ENCODE measurements around the gene FAS. TPM values are rescaled to one million over a fixed set of nuclear protein-coding genes. Genes with fewer than 3 reads are reported as not detected.

FAS gene
- total and polyA plus RNA-seq, 12 donors: 2.5 to 10.1 (median 3.7) TPM

DNA sequence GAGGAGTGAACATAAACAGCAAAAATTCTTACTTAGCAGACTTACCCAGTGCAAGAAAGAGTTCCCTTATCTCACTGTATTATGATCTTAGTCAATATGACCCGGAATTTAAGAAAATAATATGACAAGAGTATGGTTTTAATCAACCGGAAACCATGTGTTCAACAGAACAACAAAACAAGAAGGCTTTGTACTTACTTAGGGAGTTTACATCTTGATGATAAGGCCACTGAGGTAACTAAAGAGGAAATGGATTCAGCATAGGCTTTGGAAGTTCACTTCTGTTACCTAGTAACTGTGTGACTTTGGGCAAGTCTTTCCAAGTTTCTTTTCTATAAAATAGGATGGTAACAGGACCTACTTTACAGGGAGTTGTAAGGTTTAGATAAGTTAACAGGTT is 7.4 kb upstream of the FAS start:
- H3K27me3 ChIP-seq: no peaks in the 10 kb centered on the region
- H3K4me3 ChIP-seq: no peak overlapping the region
- peaks cover 0 to 7% (median 0%) of the 10 kb centered on the region in 9 donors for H3K36me3 ChIP-seq
- 40 to 44% methylated on average over 2 of the region's 2 CpGs for WGBS, 2 donors
- DNase-seq (no peak), ATAC-seq (peak in 2 of 8 donors; percentile 40 to 60)
- peaks cover 0 to 5% (median 0%) of the 10 kb centered on the region in 11 donors for H3K9me3 ChIP-seq
- peaks cover 0 to 84% (median 48%) of the 10 kb centered on the region in 9 donors for H3K4me1 ChIP-seq
- peak overlapping the region in 9 of 10 donors; percentile 0 to 78 (median 68) for H3K27ac ChIP-seq
- no peak for TF ChIP-seq CTCF (IDR thresholded peaks at IDR 0.05)
- intact Hi-C loops (cut with DNase I): loop anchor here in 2 of 10 donors (10.0 kb wide), 1 partner anchor 148 kb away; no protein-coding TSS in a partner anchor

GRCh38 chr10:88983939-88984338 is 6.7 kb upstream of the FAS start:
- 79 to 92% methylated on average over 1 of the region's 1 CpG for WGBS, 2 donors
- H3K9me3 ChIP-seq: peaks cover 0 to 5% (median 0%) of the 10 kb centered on the region in 11 donors
- peak overlapping the region in 4 of 10 donors; percentile 4 to 75 (median 6) for H3K27ac ChIP-seq
- no peak for DNase-seq
- TF ChIP-seq CTCF (IDR thresholded peaks at IDR 0.05): no peak
- peaks cover 0 to 86% (median 48%) of the 10 kb centered on the region in 9 donors for H3K4me1 ChIP-seq
- no peaks in the 10 kb centered on the region for H3K27me3 ChIP-seq
- intact Hi-C loops (cut with DNase I): loop anchor here in 2 of 10 donors (10.0 kb wide), 1 partner anchor 149 kb away; no protein-coding TSS in a partner anchor
- H3K36me3 ChIP-seq: peaks cover 0 to 7% (median 0%) of the 10 kb centered on the region in 9 donors
- ATAC-seq: no peak
- no peak overlapping the region for H3K4me3 ChIP-seq

- TF ChIP-seq CTCF (IDR thresholded peaks at IDR 0.05): no peak
- H3K27me3 ChIP-seq: no peaks in the 10 kb centered on the region
- H3K4me1 ChIP-seq: peaks cover 0 to 86% (median 49%) of the 10 kb centered on the region in 9 donors
- H3K4me3 ChIP-seq: no peak overlapping the region
- H3K27ac ChIP-seq: peak overlapping the region in 2 of 10 donors; percentile 6 to 75
- peaks cover 0 to 7% (median 0%) of the 10 kb centered on the region in 9 donors for H3K36me3 ChIP-seq
- ATAC-seq (no peak), DNase-seq (no peak)
- intact Hi-C loops (cut with DNase I): loop anchor here in 2 of 10 donors (10.0 kb wide), 1 partner anchor 150 kb away; no protein-coding TSS in a partner anchor
- peaks cover 0 to 5% (median 0%) of the 10 kb centered on the region in 11 donors for H3K9me3 ChIP-seq
These were observed 6.1 kb upstream of the FAS start for GRCh38 chr10:88984525-88984924.

DNA sequence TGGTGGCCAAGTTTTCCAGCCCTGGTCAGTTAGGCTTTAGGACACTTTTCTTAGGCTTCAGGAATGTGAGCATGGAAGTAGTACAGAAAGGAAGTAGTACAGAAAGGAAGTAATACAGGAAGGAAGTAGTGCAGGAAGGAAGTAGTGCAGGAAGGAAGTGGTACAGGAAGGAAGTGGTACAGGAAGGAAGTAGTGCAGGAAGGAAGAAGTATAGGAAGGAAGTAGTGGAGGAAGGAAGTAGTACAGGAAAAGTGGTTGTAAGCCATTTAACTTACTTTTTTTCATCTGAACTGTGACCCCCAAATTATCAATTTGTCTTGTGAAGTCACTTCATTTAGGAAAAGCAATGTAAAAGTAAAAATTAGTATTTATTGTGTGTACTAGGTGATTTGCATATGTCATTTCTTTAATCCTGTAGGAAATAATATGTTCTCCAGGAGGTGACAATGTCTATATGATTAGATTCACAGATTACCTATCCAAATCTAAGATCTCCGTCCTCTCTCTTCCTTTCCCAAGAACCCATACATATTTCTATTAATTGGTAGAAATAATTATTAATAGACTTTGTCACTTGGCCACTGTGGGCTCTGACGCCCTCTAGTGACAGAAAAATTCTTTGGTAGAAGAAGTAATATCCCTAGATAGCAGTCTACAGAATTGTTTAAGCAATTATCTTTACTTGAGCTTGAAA is 3.9 kb upstream of the FAS start:
- WGBS, 2 donors: 16 to 22% methylated on average over 2 of the region's 2 CpGs
- ATAC-seq: no peak

More for the DNA sequence above, 3.9 kb upstream of the FAS start:
- Histone ChIP-seq H3K27me3 (no peaks in the 10 kb centered on the region), H3K9me3 (peaks cover 0 to 5% (median 0%) of the 10 kb centered on the region in 11 donors), H3K36me3 (peaks cover 0 to 7% (median 0%) of the 10 kb centered on the region in 9 donors), H3K27ac (peak overlapping the region in 1 of 10 donors; percentile 5), H3K4me3 (no peak overlapping the region), H3K4me1 (peaks cover 0 to 68% (median 32%) of the 10 kb centered on the region in 9 donors)
- peak in 1 of 2 donors; percentile 38 for DNase-seq
- peak; percentile 75 to 92 (median 83) for TF ChIP-seq CTCF (IDR thresholded peaks at IDR 0.05)
- intact Hi-C loops (cut with DNase I): loop anchor here in 9 of 10 donors (1.0 to 10.0 kb wide), 7 partner anchors 48 to 152 kb away; no protein-coding TSS in a partner anchor

All from heart right ventricle (tissue), 16 donors.